GM12801 (cell line): ENCODE data around the gene HK3.

ENCODE experiments used
- TF ChIP-seq, protein P1 (sequence below): IDR thresholded peaks from one replicate; pipeline ENCODE4 v1.5.1; 2011; ENCODE audit warnings: control low read depth; ENCODE audit not compliant: insufficient read length; ENCODE audit errors: extremely low read depth

HK3 gene

DNA sequence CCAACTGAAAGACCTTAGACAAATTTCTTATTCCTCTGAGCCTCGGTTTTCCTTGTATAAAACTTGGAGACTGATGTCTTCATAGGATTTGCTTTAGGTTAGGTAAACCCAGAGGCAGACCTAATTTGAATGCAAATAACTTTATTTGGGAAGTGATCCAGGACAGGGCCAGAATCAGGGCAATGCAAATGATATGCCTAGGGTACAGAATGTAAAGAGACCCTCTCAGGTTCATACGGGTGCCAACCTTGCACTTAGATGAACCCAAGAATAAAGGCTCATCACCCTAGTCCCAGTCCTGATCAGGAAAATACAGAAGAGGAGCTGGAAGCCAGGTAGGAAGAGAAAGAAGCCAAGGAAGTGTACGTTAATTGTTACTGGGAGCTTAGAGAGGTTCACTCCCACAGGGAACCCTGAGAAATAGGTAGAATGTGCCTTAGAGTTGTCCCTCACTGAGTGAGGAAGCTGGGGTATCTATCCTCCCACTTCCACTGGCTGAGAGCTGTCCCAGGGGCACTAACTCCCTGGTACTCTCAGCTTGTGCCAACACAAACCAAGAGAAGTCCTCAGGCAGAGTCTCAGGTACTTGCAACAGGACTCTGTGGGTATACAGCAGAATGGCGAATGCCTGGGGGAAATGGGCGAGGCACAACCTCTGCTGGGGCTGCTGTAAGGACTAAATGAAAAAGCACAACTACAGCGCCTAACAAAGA lies 3.1 kb upstream of the HK3 start:
- TF ChIP-seq, protein P1, sequence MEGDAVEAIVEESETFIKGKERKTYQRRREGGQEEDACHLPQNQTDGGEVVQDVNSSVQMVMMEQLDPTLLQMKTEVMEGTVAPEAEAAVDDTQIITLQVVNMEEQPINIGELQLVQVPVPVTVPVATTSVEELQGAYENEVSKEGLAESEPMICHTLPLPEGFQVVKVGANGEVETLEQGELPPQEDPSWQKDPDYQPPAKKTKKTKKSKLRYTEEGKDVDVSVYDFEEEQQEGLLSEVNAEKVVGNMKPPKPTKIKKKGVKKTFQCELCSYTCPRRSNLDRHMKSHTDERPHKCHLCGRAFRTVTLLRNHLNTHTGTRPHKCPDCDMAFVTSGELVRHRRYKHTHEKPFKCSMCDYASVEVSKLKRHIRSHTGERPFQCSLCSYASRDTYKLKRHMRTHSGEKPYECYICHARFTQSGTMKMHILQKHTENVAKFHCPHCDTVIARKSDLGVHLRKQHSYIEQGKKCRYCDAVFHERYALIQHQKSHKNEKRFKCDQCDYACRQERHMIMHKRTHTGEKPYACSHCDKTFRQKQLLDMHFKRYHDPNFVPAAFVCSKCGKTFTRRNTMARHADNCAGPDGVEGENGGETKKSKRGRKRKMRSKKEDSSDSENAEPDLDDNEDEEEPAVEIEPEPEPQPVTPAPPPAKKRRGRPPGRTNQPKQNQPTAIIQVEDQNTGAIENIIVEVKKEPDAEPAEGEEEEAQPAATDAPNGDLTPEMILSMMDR: no peak

DNA sequence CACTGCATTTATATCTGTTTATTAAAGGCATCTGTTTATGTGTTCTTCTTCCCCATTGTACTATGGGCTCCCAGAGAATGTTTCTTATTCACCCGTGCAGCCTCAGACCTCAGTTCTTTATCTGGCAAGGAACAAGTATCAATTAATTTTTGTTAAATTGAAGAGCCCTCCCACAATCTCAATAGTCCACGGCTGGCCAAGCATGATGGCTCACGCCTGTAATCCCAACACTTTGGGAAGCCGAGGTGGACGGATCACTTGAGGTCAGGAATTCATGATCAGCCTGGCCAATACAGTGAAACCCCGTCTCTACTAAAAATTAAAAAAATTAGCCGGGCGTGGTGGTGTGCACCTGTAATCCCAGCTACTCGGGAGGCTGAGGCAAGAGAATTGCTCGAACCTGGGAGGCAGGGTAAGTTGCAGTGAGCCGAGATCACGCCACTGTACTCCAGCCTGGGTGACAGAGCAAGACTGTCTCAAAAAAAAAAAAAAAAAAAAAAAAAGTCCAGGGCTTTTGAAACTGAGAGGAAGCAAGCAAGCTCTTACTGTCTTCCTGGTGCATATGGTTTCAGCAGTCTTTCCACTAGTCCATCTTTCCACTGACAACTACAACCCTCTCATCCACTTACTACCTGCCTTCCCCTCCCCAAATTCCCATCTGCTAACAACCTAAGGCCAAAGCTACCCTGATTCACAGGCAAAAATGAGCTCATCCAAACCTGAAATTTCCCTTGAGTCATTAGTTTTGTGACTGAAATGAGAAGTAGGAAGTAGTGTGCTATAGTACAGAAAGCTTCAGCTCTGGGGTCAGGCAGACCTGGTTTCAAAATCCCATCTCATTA lies 2.3 kb upstream of the HK3 start:
- TF ChIP-seq, protein P1: no peak

DNA sequence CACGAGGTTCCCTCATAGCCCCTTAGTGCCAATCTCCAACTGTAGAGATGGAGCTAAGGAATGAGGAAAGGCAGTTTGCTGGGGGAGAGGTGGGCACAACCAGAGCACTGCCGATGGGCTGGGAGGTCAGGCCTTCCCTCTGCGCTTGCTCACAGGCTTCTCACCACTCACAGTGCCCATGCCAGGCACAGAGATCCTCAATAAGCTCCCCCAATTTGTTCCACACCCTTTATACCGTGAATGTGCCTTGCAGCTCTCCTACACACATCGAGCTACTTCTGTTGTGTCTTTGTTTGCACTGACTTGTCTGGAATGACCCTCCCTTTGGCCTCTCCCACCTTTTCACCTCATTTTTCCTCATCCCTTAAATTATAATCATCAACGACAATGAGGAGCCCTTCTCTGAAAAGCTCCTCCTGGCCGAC lies 1.6 kb upstream of the HK3 start:
- TF ChIP-seq, protein P1: no peak

GRCh38 chr5:176899946-176900779 lies 1.0 kb upstream of the HK3 start:
- TF ChIP-seq, protein P1: no peak

DNA sequence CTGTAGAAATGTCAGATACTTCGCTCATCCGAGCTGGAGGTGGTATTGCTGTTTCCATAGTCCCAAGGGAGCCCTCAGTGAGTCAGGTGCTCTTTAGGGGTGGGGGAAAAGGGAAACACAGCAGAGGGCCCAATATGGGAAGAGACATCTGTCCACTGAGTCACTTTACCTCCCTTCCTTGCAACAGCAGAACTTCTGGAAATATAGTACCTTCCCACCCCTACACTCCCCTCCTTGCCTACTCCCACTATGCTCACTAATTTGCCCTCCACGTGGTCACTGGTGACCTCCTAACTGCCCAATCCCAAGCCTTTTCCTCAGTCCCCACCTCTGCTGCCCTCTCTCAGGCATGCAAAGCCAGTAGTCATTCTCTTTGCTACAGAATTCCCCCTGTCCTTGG lies 1.9 kb downstream of the HK3 start:
- TF ChIP-seq, protein P1: no peak

DNA sequence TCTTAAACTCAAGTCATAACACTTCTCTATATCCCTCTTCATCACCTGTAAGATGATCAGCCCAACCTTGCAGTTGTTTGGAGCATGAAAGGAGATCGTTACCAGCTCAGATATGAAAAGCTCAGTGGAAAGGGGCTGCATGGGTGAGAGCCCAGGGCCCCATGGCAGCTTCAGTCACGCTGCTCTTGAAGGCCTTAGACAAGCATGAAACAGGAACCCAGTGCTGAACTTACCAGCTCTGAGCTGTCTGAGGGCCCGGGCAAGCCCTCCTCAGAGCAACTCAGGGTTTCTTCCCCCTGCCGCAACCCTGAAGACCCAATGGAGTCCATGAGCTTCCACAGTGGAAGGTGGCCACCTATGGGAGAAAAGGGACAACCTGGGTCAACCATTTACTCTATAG lies 3.3 kb downstream of the HK3 start:
- TF ChIP-seq, protein P1: no peak

DNA sequence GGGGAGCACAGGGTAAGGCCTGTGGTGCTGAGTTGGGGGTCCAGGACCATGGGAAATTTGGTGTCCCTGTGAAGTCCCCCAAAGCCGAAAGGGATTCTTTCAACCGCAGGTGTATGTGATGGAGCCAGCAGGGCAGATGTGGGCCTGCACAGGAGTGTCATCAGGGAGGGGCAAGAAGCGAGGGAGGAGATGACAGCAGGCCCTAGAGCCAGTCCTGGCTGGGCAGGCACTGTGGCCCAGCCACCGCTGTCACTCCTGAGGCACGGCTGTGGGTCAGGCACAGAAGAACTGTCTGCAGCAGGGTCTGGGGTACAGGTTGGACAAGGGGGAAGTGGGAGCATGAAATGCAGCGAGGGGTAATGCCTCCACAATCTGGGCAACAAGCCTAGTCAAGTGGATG lies 4.8 kb downstream of the HK3 start:
- TF ChIP-seq, protein P1: no peak
